Suprapubic skin (tissue), 3 donors: Measurements from ENCODE around the gene MUC6.

Experiments used
- POLR2AphosphoS5 ChIP-seq, 3 donors: sonication (generic); formaldehyde crosslinking; IDR thresholded peaks; one replicate each; pipeline ENCODE4 v1.6.1; 2017; ENCODE audit warnings: antibody characterized with exemption in 3 of 3
- TF ChIP-seq, protein P1 (sequence below), 2 donors: fragments of 200-600 bp in 1 of 2; fragments of 450-650 bp in 1 of 2; sonication (generic) in 1 of 2; IDR thresholded peaks; one replicate each; pipeline ENCODE4 v1.5.1; 2016 to 2019; ENCODE audit warnings: antibody characterized with exemption in 2 of 2, mild to moderate bottlenecking in 1 of 2, moderate library complexity in 1 of 2

DNA sequence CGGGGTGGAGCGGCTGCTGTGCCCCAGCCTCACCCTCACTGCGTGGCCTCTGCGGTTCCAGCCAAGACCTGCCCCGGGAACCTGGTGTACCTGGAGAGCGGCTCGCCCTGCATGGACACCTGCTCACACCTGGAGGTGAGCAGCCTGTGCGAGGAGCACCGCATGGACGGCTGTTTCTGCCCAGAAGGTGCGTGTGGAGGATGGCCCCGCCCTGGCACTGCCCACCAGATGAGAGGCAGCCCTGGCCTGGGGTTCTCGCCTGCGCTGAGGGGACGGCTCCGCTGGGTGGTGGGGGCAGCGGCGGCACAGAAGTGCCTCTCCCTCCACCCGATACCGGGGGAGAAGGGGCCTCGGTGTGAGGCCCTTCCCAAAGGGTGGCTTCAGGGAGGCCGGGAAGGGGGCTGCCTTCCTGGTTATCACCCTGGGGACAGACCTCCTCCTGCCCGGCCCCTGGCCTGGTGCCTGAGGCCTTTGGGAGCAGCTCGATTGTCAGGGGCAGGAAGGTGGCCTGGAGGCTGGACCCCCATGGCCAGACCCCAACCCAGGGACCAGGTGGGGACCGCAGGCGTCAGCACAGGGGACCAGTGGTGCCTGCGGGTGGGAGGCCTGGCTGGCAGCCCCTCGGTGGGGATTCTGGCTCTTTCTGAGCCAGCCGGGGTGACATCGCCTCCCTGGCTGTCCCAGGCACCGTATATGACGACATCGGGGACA lies 45.2 kb upstream of the MUC6 start:
- no peak for TF ChIP-seq POLR2AphosphoS5 (IDR thresholded peaks at IDR 0.05)
- TF ChIP-seq, protein P1, sequence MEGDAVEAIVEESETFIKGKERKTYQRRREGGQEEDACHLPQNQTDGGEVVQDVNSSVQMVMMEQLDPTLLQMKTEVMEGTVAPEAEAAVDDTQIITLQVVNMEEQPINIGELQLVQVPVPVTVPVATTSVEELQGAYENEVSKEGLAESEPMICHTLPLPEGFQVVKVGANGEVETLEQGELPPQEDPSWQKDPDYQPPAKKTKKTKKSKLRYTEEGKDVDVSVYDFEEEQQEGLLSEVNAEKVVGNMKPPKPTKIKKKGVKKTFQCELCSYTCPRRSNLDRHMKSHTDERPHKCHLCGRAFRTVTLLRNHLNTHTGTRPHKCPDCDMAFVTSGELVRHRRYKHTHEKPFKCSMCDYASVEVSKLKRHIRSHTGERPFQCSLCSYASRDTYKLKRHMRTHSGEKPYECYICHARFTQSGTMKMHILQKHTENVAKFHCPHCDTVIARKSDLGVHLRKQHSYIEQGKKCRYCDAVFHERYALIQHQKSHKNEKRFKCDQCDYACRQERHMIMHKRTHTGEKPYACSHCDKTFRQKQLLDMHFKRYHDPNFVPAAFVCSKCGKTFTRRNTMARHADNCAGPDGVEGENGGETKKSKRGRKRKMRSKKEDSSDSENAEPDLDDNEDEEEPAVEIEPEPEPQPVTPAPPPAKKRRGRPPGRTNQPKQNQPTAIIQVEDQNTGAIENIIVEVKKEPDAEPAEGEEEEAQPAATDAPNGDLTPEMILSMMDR (IDR thresholded peaks at IDR 0.05) = no peak
